ENCODE data around the gene NAALADL2.

Gene NAALADL2

DNA sequence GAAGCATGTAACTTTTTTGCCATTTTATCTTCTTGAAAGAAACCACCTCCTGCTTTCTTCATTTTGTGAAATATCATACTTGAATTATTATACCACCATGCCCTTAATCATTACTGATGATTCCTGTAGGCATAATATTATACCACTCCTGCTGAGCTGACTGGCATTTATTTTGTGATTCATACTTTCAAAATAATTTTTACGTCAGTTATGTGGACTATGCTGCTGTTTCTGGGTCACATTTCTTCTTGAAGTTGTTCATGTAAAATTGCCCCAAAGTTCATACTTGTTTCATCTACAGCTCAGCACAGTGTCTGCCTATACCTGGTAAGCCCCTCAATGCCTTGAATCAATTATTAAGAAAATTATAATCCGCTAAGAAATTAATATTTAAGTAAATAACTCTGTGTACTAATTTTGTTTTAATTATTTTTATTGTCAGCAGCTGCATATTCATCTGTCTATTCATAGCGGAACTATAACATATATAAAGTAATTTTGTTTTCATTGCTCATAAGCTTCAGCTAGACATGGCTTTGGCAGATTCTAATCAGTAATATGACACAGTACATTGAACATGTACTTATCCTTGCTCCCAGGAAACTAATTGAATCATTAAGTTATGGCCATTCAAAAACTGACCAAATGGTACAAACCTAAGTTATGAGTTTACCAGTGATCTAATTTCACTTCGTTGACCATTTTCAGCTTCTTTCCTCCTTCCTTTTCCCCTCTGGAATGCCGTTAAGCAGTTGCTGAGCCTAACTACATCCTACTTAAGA is 160.0 kb downstream of the NAALADL2 start:
- DNase-seq (ENCODE audit: low read depth) = no peak
- H3K4me3 ChIP-seq (ENCODE audit: low read depth, low read length) = no peak overlapping the region
- TF ChIP-seq, protein P1, sequence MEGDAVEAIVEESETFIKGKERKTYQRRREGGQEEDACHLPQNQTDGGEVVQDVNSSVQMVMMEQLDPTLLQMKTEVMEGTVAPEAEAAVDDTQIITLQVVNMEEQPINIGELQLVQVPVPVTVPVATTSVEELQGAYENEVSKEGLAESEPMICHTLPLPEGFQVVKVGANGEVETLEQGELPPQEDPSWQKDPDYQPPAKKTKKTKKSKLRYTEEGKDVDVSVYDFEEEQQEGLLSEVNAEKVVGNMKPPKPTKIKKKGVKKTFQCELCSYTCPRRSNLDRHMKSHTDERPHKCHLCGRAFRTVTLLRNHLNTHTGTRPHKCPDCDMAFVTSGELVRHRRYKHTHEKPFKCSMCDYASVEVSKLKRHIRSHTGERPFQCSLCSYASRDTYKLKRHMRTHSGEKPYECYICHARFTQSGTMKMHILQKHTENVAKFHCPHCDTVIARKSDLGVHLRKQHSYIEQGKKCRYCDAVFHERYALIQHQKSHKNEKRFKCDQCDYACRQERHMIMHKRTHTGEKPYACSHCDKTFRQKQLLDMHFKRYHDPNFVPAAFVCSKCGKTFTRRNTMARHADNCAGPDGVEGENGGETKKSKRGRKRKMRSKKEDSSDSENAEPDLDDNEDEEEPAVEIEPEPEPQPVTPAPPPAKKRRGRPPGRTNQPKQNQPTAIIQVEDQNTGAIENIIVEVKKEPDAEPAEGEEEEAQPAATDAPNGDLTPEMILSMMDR (IDR thresholded peaks at IDR 0.05; ENCODE audit: insufficient read depth, low read depth, low read length, missing control alignments) = no peak

DNA sequence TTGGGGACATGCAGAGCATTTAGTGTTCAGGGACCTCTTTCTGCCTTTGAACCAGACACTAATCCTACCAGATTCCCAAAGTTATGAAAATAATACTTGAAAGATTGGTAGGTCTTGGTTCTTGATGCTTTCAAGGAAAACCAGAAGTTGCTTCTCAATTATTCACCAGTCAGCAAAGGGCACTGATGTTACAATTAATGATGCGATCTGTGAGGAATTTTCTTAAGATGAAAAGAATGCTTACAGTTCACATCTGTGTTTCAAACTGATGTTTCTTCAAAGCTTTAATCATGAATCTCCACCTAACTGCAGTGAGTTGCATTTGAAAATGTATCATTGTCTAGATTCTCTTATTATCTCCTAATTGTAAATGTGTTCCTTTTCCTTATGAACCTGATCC is 161.0 kb downstream of the NAALADL2 start:
- no peak for DNase-seq (ENCODE audit: low read depth)
- H3K4me3 ChIP-seq (ENCODE audit: low read depth, low read length) = no peak overlapping the region
- TF ChIP-seq, protein P1 (IDR thresholded peaks at IDR 0.05; ENCODE audit: insufficient read depth, low read depth, low read length, missing control alignments) = no peak

DNA sequence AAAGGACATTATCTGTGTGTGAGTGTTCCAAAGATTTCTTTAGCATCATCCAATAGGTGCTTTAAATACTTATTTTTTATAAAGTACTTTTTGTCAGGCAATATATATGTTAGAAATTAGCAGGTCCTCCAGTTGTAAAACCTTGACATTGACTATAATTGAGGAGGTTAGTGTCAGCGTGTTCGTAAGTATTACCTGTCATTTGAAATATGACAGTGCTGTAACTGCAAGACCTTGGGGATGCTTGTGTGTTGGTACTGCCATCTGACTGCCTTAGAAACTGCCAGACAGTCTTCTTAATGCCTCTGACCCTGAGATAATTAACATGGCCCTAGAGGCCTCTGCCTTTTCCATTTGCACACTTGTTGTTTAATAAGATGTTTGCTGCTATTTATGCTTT is 170.7 kb downstream of the NAALADL2 start:
- TF ChIP-seq, protein P1 (IDR thresholded peaks at IDR 0.05; ENCODE audit: insufficient read depth, low read depth, low read length, missing control alignments) = no peak
- no peak for DNase-seq (ENCODE audit: low read depth)
- no peak overlapping the region for H3K4me3 ChIP-seq (ENCODE audit: low read depth, low read length)

DNA sequence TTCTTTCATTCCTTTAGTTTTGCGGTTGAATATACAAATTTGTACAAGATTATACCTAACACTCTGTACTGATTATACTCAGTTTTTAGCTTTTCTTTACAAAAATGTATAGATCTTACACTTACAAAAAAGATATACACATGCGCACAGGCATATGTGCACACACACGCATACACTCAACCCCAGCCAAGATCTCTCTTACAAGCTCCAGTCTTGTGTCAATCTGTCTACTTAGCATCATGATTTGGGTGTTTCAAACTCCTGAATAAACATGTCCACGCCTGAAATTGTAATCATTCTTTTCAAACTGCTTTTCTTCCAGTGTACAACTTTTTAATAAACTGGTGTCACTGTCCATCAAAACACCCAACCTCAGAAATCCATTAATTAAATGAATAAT is 180.7 kb downstream of the NAALADL2 start:
- no peak for DNase-seq (ENCODE audit: low read depth)
- TF ChIP-seq, protein P1 (IDR thresholded peaks at IDR 0.05; ENCODE audit: insufficient read depth, low read depth, low read length, missing control alignments) = no peak

DNA sequence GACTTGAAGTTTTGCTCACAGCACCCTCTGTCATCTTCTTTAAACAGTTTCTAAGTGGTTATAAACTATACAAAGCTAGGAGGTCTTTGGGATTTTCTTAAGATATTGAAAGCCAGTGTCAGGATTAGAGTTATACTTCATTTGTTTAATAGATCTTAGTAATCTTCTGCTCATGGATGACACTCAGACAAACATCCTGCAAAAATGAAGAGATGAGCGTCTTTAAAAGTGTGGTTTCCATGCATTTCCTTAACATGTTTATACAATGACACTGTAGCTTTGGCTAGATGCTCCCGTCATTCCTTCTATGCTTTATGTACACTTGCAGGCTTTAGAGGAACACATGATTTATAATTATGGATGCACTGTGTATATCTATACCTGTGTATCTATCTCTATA is 182.2 kb downstream of the NAALADL2 start:
- no peak overlapping the region for H3K4me3 ChIP-seq (ENCODE audit: low read depth, low read length)
- no peak for DNase-seq (ENCODE audit: low read depth)
- TF ChIP-seq, protein P1 (IDR thresholded peaks at IDR 0.05; ENCODE audit: insufficient read depth, low read depth, low read length, missing control alignments) = no peak

More for the DNA sequence above, 180.7 kb downstream of the NAALADL2 start:
- no peak overlapping the region for H3K4me3 ChIP-seq (ENCODE audit: low read depth, low read length)

DNA sequence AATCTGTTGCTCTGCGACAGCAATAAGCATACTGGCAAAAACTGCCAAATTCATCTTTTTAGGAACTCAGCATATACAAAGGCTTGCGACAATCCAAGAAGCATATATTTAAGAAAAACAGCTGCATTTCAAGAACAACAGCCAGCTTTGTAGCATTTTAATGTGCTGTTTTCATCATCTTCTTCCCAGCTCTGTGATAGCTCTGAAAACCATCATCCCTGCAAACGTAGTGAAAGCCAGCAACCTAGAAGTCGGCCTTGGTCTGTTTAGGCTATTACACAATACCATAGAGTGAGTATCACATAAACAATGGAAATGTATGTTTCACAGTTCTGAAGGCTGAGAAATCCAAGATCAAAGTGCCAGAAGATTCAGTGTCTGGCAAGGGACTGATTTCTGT is 187.5 kb downstream of the NAALADL2 start:
- no peak overlapping the region for H3K4me3 ChIP-seq (ENCODE audit: low read depth, low read length)
- TF ChIP-seq, protein P1 (IDR thresholded peaks at IDR 0.05; ENCODE audit: insufficient read depth, low read depth, low read length, missing control alignments) = no peak
- no peak for DNase-seq (ENCODE audit: low read depth)

DNA sequence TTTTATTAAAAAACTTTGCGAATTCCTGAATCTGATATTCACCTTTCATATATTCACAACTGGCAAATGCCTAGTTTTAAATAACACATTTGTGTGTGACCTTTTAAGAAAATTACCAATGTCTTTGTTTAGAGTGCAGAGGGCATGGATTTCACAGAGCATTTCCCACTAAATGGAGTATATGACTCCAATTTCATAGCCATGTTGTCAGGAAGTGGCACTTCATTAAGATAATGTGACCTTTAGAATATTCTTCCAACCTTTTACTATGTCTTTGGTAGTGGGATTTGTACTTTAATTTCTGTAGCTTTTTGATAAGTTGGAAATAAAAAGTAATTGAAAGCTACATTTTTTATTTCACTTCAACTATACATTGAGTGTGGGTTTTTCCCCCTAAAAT is 188.7 kb downstream of the NAALADL2 start:
- no peak for DNase-seq (ENCODE audit: low read depth)
- TF ChIP-seq, protein P1 (IDR thresholded peaks at IDR 0.05; ENCODE audit: insufficient read depth, low read depth, low read length, missing control alignments) = no peak
- H3K4me3 ChIP-seq (ENCODE audit: low read depth, low read length) = no peak overlapping the region

Measured in GM12865 (cell line).